Common myeloid progenitor, CD34-positive (primary cell): ENCODE measurements around the gene CD109.
"Not testable (repeated sequence)": the region's sequence is repeated elsewhere in the genome, so short reads cannot be mapped to it uniquely, and the experiment has no call there.

Experiments used
- CTCF ChIA-PET: fragments of 350-600 bp; sonication (Branson Sonifier 250); formaldehyde crosslinking; loops from one replicate; lab custom pipeline; 2021; ENCODE audit warnings: antibody characterized with exemption; lab: Charles Lee
- POLR2A ChIA-PET: fragments of 350-600 bp; sonication (Branson Sonifier 250); formaldehyde crosslinking; loops from one replicate; lab custom pipeline; 2021; ENCODE audit warnings: antibody characterized with exemption; lab: Charles Lee
- DNase-seq, 3 donors: peaks; one replicate each; pipeline versions ENCODE4 v3.0.0 to v3.0.0-alpha.2; 2013
- H3K27ac ChIP-seq, 2 experiments: 1 replicate in 1 of 2; 2 replicates in 1 of 2; pipeline ENCODE4 v1.7.0; 2013; ENCODE audit warnings: inconsistent platforms in 2 of 2, low read length in 2 of 2, mild to moderate bottlenecking in 2 of 2, low read depth in 1 of 2, moderate library complexity in 1 of 2; ENCODE audit not compliant: severe bottlenecking in 2 of 2, insufficient read depth in 1 of 2, poor library complexity in 1 of 2
- H3K27me3 ChIP-seq, 5 experiments: replicated peaks in 2 of 5; 1 replicate in 3 of 5; 2 replicates in 2 of 5; pipeline versions ENCODE4 v1.6.1 to v1.7.0; 2013; ENCODE audit warnings: low read length in 4 of 5, mild to moderate bottlenecking in 2 of 5, moderate library complexity in 2 of 5, inconsistent platforms in 1 of 5; ENCODE audit not compliant: insufficient read depth in 5 of 5, control insufficient read depth in 4 of 5
- H3K36me3 ChIP-seq, 4 experiments: 1 replicate in 2 of 4; 2 replicates in 2 of 4; pipeline versions ENCODE4 v1.6.1 to v1.7.0; 2013; ENCODE audit warnings: low read length in 3 of 4, control low read depth in 1 of 4, mild to moderate bottlenecking in 1 of 4; ENCODE audit not compliant: control insufficient read depth in 4 of 4, insufficient read depth in 4 of 4
- H3K4me1 ChIP-seq, 4 experiments: 1 replicate in 3 of 4; 2 replicates in 1 of 4; pipeline versions ENCODE4 v1.6.1 to v1.7.1; 2013; ENCODE audit warnings: low read length in 3 of 4, mild to moderate bottlenecking in 3 of 4, control low read depth in 1 of 4, inconsistent platforms in 1 of 4, moderate library complexity in 1 of 4; ENCODE audit not compliant: control insufficient read depth in 4 of 4, insufficient read depth in 4 of 4; ENCODE audit errors: control extremely low read depth in 1 of 4
- H3K4me3 ChIP-seq, 7 experiments: 1 replicate in 4 of 7; 2 replicates in 3 of 7; pipeline versions ENCODE4 v1.5.1 to v1.7.0; 2013; ENCODE audit warnings: mild to moderate bottlenecking in 7 of 7, low read length in 6 of 7, moderate library complexity in 6 of 7, inconsistent platforms in 2 of 7, low read depth in 2 of 7, control low read depth in 1 of 7; ENCODE audit not compliant: insufficient read depth in 4 of 7, control insufficient read depth in 1 of 7; ENCODE audit errors: extremely low read depth in 1 of 7
- H3K9me3 ChIP-seq, 5 experiments: 1 replicate in 4 of 5; 2 replicates in 1 of 5; pipeline versions ENCODE4 v1.6.1 to v1.7.1; 2013; ENCODE audit warnings: low read length in 4 of 5, mild to moderate bottlenecking in 2 of 5, inconsistent platforms in 1 of 5, low read depth in 1 of 5, moderate library complexity in 1 of 5; ENCODE audit not compliant: control insufficient read depth in 4 of 5, insufficient read depth in 2 of 5; ENCODE audit errors: control extremely low read depth in 1 of 5
- WGBS: methylation state at CpG from one replicate; pipeline ENCODE4 v1.1.5; 2013; ENCODE audit not compliant: insufficient coverage; 5-methylcytosine and 5-hydroxymethylcytosine counted together

Gene CD109

GRCh38 chr6:73722318-73723060 is 26.5 kb downstream of the CD109 start:
- H3K27me3 ChIP-seq, result no peaks in the 10 kb centered on the region
- DNase-seq, result peak; percentile 81 to 96 (median 93)
- peak overlapping the region; percentile 79 to 87 for H3K27ac ChIP-seq
- POLR2A ChIA-PET, result interaction anchor here (0.9 to 1.0 kb wide), 2 partner anchors 9 to 41 kb away, joined by 4 to 5 read pairs; no protein-coding TSS in a partner anchor
- peak overlapping the region in 3 of 7 experiments; percentile 20 to 48 (median 34) for H3K4me3 ChIP-seq
- H3K36me3 ChIP-seq, result peaks cover 2 to 9% (median 4%) of the 10 kb centered on the region in 4 experiments
- H3K9me3 ChIP-seq, result no peaks in the 10 kb centered on the region
- H3K4me1 ChIP-seq, result peaks cover 5 to 54% (median 40%) of the 10 kb centered on the region in 4 experiments
- 5% methylated on average over 8 of the region's 9 CpGs for WGBS
- CTCF ChIA-PET, result interaction anchor here (0.6 to 2.1 kb wide), 9 partner anchors 9 to 74 kb away, joined by 3 to 13 read pairs (median 4); no protein-coding TSS in a partner anchor

- POLR2A ChIA-PET, H3K27me3 ChIP-seq, H3K36me3 ChIP-seq, DNase-seq, H3K9me3 ChIP-seq, H3K4me3 ChIP-seq: not testable (repeated sequence)
- Histone ChIP-seq H3K4me1 (peaks cover 5 to 58% (median 41%) of the 10 kb centered on the region in 4 experiments), H3K27ac (peak overlapping the region; percentile 79 to 87)
- CTCF ChIA-PET, result interaction anchor here (1.0 to 11.4 kb wide), 6 partner anchors 9 to 47 kb away, joined by 3 to 248 read pairs (median 6); no protein-coding TSS in a partner anchor
- WGBS, result no CpG with 5 or more reads among the region's 2 CpGs
These were observed 27.5 kb downstream of the CD109 start for GRCh38 chr6:73723480-73723879.

DNA sequence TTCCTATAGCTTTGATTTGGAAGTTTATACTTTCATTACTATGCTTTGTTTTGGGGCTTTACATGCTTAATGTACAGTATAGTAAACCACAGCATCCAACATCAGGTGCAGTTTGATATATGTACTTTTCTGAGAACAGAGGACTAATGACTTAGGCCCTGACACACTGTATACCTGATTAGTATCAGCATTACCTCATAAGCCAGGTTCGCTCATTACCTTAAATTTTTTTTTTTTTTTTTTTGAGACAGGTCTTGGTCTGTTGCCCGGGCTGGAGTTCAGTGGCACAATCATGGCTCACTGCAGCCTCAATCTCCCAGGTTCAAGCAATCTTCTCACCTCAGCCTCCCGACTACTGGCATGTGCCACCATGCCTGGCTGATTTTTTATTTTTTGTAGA is 28.4 kb downstream of the CD109 start:
- ChIA-PET POLR2A (no interaction called here), CTCF (interaction anchor here (1.0 to 11.4 kb wide), 4 partner anchors 9 to 48 kb away, joined by 3 to 248 read pairs (median 8); no protein-coding TSS in a partner anchor)
- H3K4me1 ChIP-seq, result peaks cover 5 to 65% (median 48%) of the 10 kb centered on the region in 4 experiments
- DNase-seq, result no peak
- 100% methylated on average over 1 of the region's 3 CpGs for WGBS
- no peaks in the 10 kb centered on the region for H3K9me3 ChIP-seq
- peaks cover 2 to 9% (median 4%) of the 10 kb centered on the region in 4 experiments for H3K36me3 ChIP-seq
- peak overlapping the region in 1 of 2 experiments; percentile 87 for H3K27ac ChIP-seq
- H3K27me3 ChIP-seq, result no peaks in the 10 kb centered on the region
- H3K4me3 ChIP-seq, result peak overlapping the region in 1 of 7 experiments; percentile 5

- Histone ChIP-seq H3K4me1 (peaks cover 7 to 71% (median 50%) of the 10 kb centered on the region in 4 experiments), H3K36me3 (peaks cover 2 to 12% (median 4%) of the 10 kb centered on the region in 4 experiments), H3K4me3 (peak overlapping the region in 1 of 7 experiments; percentile 20)
- H3K27me3 ChIP-seq, POLR2A ChIA-PET, H3K9me3 ChIP-seq, H3K27ac ChIP-seq: not testable (repeated sequence)
- 0% methylated on average over 5 of the region's 8 CpGs for WGBS
- CTCF ChIA-PET, result interaction anchor here (1.2 to 11.4 kb wide), 4 partner anchors 11 to 72 kb away, joined by 3 to 248 read pairs (median 6); no protein-coding TSS in a partner anchor
- peak; percentile 62 to 91 (median 88) for DNase-seq
These were observed 29.2 kb downstream of the CD109 start for GRCh38 chr6:73725192-73725591.

DNA sequence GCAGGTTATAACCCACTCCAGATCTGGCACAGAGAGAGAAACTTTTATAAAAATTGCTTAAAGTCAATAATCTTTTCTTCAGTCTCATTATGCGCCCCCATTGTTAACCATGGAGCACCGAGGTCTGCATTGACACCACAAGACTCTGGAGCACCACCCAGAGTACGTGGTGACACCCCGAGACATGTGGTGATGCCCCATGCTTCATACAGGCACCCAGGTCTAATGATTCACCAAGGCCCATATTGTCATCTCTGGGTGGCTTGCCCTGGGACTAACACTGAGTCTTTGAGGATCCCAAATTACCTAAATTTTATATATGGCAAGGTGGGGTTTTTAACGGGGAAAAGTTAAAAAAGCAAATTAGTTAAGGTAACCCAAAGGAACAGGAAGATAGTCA is 31.1 kb downstream of the CD109 start:
- DNase-seq, result no peak
- Histone ChIP-seq H3K9me3 (no peaks in the 10 kb centered on the region), H3K36me3 (peaks cover 4 to 22% (median 12%) of the 10 kb centered on the region in 4 experiments), H3K27ac (no peak overlapping the region), H3K27me3 (no peaks in the 10 kb centered on the region), H3K4me1 (peaks cover 7 to 55% (median 38%) of the 10 kb centered on the region in 4 experiments), H3K4me3 (no peak overlapping the region)
- POLR2A ChIA-PET, result no interaction called here
- WGBS, result 90% methylated on average over 5 of the region's 5 CpGs
- CTCF ChIA-PET, result interaction anchor here (0.8 to 11.4 kb wide), 6 partner anchors 11 to 50 kb away, joined by 3 to 248 read pairs (median 4); no protein-coding TSS in a partner anchor

GRCh38 chr6:73728548-73729205 is 32.7 kb downstream of the CD109 start:
- H3K9me3 ChIP-seq, result no peaks in the 10 kb centered on the region
- POLR2A ChIA-PET, result interaction anchor here (0.7 kb wide), 1 partner anchor 75 kb away, joined by 3 read pairs; the partner anchor contains the start of gene SLC17A5
- no peak overlapping the region for H3K27ac ChIP-seq
- H3K4me1 ChIP-seq, result peaks cover 2 to 40% (median 26%) of the 10 kb centered on the region in 4 experiments
- 100% methylated on average over 1 of the region's 4 CpGs for WGBS
- CTCF ChIA-PET, result interaction anchor here (0.7 to 11.4 kb wide), 5 partner anchors 22 to 62 kb away, joined by 3 to 248 read pairs (median 4); no protein-coding TSS in a partner anchor
- peak; percentile 42 to 82 (median 82) for DNase-seq
- H3K4me3 ChIP-seq, result no peak overlapping the region
- H3K27me3 ChIP-seq, result no peaks in the 10 kb centered on the region
- peaks cover 5 to 35% (median 16%) of the 10 kb centered on the region in 4 experiments for H3K36me3 ChIP-seq
